ENCODE measurements around the gene MSRB2.

DNA sequence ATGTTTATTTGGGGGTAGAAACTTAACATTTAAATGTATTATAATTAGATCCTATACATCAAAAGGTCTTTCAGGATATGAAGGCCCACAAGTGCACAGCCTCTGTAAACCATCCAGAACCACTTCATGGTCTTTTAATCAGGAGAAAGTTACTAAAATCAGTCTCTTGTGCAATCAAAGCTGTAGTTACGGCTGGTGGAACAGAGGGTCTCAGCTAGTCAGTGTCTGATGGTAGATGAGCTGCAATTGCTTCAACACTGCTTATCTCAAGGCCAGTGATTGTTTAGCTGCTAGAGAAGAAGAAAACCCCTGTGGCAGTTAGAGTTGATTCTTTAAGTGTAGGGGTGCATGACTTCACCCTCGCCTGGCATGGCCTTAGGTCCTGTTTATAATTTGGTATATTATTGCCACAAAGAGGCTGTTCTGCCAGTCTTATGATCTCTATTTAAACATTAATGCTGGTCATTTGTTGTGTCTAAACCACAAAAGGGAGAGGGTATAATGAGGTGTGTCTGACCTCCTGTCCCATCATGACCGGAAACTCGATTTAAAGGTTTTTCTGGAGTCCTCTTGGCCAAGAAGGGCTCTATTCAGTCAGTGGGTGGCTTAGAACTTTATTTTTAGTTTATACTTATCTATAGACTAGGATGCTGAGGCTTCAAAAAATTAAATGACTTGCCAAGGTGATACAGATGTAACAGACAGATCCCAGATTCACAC, 21.3 kb downstream of the MSRB2 start:
- no peak for TF ChIP-seq POLR2A (IDR thresholded peaks at IDR 0.05; ENCODE audit: extremely low read depth, insufficient read length)
- TF ChIP-seq, protein P1, sequence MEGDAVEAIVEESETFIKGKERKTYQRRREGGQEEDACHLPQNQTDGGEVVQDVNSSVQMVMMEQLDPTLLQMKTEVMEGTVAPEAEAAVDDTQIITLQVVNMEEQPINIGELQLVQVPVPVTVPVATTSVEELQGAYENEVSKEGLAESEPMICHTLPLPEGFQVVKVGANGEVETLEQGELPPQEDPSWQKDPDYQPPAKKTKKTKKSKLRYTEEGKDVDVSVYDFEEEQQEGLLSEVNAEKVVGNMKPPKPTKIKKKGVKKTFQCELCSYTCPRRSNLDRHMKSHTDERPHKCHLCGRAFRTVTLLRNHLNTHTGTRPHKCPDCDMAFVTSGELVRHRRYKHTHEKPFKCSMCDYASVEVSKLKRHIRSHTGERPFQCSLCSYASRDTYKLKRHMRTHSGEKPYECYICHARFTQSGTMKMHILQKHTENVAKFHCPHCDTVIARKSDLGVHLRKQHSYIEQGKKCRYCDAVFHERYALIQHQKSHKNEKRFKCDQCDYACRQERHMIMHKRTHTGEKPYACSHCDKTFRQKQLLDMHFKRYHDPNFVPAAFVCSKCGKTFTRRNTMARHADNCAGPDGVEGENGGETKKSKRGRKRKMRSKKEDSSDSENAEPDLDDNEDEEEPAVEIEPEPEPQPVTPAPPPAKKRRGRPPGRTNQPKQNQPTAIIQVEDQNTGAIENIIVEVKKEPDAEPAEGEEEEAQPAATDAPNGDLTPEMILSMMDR (IDR thresholded peaks at IDR 0.05; ENCODE audit: low read depth, low read length): no peak
